CD4-positive, alpha-beta T cell treated with Interleukin-4 for 1 hour (primary cell): ENCODE measurements around the gene MOV10.

Experiments used
- DNase-seq, 2 donors: peaks; one replicate each; pipeline ENCODE4 v3.0.0-alpha.2; 2020 to 2022

MOV10 gene

DNA sequence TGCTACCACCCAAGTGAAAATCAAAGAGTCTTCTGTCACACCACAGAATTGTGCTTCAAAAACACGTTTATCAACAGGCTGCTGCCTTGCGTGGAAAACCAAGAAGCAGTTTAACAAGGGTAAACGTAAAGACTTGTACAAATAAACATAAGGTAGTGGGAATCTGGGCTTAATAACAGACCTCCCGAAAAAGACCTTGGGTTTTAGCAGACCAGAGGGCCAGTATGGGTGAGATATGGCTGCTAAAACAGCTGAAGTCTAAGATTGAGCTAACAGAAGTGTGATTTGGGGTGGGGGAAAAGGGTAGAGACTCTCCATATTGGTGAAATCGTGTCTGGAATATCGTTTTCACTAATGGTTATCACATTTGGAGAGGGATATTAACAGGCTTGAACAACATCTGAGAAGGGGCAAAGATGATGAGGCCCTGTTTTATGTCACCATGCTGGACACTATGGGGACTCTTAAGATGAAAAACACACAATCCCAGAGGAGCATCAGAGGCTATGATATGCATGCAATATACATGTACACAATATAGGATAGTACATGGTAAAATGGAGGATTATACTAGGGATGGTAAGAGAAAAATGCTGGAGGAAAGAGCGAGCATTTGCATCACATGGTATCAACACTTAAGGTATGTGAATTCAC, 1.4 kb downstream of the MOV10 start:
- DNase-seq: no peak

DNA sequence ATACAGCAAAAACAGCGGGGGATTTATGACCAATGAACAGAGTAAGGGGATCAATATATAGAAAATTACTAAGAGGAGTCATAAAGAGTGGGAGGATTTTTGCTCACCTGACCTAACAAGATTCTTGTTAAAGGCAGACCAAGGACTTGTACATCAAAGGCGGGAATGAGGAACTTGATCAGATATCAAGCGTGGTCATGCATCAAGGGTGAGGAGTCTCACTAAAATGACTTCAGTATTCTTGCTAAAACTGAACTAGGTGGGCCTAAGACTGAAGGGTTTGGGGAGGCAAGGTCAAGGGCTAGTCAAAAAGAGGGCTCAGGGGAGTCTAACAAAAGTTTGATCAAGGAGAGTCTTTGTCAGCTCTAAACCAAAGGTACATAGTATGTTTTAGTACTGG, 2.1 kb downstream of the MOV10 start:
- peak in 1 of 2 donors; percentile 13 for DNase-seq

DNA sequence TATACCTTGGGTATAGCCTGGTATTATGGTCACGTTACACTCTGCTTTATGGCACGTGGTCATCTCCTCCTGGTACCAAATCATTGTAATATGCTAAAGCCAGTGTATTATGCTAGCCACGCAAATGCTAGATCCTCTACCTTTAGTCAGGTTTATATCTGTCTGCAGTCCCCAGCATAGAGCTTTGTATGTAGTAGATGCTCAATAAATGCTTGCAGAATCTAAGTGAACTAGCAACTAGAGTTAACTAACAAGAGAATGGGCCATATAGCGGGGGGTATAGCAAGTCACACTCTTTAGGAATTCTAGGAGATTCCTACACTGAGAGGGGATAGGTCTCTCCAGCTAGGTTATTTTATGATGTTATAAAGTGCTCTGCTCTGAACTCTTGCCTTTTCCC, 3.0 kb downstream of the MOV10 start:
- DNase-seq: no peak

DNA sequence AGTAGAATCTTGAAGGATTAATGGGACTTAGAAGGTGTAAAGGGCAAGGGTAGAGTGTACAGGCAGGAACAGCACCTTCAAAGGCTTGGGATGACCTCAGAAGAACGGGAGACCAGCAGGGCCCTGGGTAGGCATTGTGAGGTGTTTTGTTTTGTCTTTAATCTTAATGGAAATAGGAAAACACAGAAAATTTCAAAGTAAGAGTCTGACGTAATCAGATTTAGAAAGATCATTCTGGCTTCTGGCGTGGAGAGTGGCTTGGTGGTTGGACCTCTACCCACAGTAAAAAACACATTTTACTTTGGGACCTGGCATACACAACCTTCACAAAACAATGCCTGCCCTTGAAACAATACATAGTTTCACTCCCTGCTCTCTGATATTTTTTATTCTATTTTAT, 4.1 kb downstream of the MOV10 start:
- DNase-seq: no peak

DNA sequence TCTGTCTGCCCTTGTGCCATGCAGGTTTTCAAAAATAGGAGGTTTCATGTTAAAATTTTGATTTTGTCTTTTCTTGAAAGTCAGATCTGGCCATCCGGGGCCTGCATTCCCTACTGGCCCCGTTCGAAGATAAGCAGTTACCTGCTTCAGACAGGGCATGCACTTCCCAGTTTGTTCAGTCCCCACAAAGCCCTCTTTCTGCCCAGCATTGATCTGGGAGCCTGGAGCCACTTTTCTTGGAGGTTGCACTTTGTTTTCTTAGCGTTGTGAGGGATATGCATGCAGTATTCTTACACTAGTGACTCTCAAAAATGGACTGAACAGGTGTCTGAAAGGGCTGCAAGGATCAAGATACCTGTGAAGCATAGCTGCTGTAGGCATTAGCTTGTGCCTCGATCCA, 11.5 kb downstream of the MOV10 start:
- no peak for DNase-seq

DNA sequence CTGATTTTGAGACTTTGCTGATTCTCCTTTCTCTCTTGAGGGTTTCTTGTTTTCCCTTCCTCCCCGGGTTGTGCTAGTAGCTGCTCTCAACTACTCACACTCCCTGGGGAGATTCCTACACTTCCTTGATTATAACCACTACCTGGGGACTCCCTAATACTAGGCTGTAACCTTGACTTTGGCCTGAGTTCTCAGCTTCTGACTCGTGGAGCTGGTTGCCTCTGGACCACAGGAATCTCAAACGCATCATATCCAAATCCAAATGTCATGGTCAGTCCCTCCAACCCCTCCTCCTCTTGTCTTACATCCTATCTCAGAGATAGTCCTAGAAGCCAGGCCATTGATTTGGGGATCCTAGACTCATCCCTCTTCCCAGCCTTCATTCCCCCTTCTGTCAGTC, 12.0 kb downstream of the MOV10 start:
- DNase-seq: no peak

DNA sequence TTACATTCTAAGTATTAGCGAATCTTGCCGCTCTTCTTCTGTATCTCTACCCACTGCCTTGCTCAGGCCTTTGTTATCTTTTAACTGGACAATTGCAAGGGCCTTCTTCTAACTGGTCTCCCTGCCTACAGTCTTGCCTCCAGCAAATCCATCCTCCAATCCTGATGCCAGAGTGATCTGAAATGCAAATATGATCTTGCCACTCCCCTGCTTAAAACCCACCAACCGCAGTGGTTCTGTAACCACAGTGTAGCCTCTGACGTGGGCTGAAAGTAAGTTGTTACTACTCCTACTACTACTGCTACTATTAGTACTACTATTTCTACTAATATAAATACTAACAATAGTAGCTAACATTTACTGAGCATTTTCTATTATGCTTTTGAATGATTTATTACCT, 12.4 kb downstream of the MOV10 start:
- DNase-seq: no peak

DNA sequence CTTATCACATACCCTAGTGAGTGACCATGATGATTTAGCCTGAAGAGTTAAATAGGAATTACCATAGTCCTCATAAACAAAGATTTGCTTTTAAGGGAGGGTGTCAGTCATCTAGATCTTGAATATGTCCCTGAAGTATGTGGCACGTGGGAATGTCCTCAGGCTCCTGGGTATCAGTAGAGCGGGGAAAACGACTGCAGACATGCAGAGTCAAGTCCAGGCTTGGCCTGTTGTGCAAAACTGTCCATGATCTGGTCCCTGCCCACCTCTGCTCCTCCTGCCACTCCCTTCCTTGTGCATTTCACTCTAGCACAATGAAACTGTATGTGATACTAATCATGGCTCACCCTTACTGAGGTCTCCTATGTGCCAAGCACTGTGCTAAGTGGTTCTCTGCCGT, 12.9 kb downstream of the MOV10 start:
- DNase-seq: no peak

DNA sequence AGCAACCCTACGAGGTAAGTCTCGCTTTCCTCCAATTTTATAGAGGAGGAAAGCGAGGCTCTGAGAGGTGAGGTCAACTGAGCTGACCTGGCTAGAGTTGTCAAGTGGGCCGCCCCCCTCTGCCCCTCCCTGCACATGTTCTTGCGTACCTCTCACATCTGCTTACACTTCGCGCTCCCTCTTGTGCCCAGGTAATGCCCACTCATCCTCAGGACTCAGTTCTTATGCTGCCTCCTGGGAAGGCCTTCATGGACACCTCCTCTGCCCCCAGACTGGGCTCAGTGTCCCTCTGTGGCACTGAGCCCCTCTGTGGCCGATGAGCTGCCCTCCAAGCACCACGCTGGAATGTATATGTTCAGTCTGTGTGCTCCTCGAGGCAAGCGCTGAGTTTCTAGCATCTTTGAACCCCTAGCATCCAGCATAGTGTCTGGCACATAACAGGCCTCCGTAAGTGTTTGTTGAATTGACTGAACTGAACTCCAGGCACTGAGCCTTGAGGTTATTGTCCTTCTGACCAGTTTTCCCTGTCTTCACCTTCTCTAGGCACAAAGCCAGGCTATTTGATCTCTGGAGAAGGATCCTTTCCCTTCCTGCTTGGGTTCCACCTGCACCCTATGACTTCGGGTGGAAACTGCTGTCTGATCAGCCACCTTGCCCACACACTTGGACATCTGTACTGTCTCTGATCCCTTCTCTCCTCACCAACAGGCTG, 13.5 kb downstream of the MOV10 start:
- no peak for DNase-seq

DNA sequence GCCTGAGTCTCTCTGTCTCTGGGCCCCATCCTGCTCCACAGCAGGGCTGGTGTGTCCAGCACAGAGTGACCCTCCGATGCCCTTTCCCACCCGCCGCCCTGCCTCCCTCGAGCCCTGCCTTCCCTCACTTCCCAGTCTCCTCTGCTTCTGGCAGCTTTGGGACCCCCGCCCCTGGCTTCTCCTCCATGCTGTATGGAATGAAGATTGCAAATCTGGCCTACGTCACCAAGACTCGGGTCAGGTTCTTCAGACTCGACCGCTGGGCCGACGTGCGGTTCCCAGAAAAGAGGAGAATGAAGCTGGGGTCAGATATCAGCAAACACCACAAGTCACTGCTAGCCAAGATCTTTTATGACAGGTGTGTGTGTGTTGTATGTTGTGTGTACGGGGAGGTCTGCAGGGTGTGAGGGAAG, 14.3 kb downstream of the MOV10 start:
- no peak for DNase-seq

DNA sequence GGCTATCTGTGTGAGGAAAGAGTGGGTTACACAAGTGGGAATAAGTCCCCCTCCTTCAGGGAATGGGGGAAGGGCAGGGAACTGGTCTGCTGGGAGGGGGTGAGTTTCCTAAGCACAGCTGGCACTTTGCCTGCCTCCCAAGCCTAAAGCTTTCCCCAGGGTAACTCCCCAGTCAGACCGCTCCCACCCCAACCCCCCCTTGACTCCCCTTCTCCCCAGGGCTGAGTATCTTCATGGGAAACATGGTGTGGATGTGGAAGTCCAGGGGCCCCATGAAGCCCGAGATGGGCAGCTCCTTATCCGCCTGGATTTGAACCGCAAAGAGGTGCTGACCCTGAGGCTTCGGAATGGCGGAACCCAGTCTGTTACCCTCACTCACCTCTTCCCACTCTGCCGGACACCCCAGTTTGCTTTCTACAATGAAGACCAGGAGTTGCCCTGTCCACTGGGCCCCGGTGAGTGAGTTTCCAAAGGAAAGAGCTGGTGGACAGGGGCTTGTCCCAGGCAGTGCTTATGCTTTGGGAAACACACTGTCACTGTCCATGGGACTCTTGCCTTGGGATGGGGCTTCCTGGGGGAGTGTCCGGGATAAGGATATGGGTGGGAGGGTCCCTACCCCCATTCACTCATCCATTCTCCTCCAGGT, 14.9 kb downstream of the MOV10 start:
- DNase-seq: no peak

DNA sequence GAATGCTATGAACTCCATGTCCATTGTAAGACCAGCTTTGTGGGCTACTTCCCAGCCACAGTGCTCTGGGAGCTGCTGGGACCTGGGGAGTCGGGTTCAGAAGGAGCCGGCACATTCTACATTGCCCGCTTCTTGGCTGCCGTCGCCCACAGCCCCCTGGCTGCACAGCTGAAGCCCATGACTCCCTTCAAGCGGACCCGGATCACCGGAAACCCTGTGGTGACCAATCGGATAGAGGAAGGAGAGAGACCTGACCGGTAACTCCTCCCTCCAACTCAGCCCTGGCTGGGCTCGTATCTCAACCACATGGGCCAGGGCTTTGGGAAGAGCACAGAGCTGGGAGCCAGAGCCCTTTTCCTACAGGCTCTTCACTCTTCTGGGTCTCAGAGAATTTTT, 15.4 kb downstream of the MOV10 start:
- no peak for DNase-seq

DNA sequence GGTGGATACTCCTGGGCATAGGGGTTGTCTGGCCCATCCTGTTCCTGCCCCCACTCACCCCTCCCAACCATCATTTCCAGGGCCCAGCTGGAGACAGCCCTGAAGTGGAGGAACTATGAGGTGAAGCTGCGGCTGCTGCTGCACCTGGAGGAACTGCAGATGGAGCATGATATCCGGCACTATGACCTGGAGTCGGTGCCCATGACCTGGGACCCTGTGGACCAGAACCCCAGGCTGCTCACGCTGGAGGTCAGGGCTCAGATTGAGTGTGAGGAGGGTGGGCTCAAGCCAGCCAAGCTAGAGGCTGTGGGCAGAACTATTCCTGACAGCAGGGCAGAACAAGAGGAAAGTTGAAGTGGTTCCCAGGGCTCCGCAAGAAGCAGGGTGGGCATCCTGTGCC, 18.2 kb downstream of the MOV10 start:
- DNase-seq: no peak

DNA sequence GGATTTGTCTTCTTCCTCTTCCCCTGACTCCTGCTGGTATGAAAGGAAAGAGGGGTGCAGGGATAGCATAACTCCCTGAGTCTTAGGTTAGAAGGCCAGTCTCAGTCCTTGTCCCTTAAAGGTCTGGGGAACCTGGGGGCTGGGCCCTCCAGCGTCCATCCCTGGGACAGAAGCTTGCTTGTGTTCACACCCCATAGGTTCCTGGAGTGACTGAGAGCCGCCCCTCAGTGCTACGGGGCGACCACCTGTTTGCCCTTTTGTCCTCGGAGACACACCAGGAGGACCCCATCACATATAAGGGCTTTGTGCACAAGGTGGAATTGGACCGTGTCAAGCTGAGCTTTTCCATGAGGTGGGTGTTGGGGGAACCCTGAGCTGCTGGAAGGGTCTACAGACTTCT, 19.4 kb downstream of the MOV10 start:
- DNase-seq: no peak

DNA sequence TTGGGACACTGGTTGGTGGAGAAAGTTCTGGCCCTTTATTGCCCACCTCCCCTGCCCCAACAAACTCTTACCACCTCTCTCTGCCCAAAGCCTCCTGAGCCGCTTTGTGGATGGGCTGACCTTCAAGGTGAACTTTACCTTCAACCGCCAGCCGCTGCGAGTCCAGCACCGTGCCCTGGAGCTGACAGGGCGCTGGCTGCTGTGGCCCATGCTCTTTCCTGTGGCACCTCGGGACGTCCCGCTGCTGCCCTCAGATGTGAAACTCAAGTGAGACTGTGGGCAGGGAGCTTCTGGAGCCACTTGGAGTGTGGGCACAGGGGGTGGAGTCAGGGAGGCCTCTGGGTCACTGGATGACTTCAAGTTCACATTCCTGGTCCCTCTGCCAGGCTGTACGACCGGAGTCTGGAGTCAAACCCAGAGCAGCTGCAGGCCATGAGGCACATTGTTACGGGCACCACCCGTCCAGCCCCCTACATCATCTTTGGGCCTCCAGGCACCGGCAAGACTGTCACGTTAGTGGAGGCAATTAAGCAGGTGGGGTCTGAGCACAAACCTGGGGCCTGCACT, 20.0 kb downstream of the MOV10 start:
- no peak for DNase-seq

DNA sequence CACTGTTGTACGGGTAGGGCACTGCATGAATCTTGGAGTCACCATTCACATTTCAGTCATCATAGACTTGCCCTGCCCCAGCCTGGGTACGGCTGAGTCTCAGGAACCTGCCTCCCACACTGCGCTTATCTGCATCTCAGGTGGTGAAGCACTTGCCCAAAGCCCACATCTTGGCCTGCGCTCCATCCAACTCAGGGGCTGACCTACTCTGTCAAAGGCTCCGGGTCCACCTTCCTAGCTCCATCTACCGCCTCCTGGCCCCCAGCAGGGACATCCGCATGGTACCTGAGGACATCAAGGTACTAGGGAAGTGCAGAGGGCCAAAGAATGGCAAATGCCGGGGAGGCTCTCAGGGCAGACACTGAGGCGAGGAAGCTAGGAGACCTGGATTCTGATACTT, 20.8 kb downstream of the MOV10 start:
- DNase-seq: no peak

DNA sequence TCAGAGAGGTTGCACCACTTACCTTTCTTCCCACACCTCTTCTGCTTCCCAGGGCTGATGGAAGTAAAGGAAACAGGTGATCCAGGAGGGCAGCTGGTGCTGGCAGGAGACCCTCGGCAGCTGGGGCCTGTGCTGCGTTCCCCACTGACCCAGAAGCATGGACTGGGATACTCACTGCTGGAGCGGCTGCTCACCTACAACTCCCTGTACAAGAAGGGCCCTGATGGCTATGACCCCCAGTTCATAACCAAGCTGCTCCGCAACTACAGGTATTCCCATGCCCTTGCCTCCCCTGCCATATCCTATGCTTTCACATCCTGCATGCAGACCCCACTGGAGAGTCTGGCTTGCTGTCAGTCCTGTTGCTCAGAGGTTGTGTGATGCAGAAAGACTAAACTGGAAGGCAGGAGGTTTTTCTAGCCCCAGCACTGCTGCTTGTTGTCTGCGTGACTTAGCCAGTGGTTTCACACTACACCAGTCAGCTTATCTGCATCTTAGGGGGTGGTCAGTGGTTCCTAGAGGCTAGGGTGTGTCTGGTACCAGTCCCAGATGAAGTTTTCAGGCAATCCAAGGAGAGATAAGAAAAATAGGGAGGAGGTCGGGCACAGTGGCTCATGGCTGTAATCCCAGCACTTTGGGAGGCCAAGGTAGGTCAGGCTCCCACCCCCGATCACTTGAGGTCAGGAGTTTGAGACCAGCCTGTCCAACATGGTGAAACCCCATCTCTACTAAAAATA, 22.3 kb downstream of the MOV10 start:
- DNase-seq: no peak

DNA sequence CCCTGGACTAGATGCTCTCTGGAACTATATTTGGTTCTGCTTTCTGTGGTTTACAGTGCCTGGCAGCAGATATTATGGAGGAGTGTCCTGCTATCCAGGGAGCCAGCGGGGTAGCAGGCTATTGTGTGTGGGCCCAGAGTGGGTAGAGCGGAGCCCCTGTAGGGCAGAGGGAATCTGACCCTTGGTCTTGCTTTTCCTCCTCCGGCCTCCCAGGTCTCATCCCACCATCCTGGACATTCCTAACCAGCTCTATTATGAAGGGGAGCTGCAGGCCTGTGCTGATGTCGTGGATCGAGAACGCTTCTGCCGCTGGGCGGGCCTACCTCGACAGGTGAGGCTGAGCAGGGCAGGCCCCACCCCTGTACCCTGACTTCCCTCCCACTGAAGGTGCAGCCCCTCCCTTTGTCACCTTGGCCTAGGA, 23.3 kb downstream of the MOV10 start:
- no peak for DNase-seq

DNA sequence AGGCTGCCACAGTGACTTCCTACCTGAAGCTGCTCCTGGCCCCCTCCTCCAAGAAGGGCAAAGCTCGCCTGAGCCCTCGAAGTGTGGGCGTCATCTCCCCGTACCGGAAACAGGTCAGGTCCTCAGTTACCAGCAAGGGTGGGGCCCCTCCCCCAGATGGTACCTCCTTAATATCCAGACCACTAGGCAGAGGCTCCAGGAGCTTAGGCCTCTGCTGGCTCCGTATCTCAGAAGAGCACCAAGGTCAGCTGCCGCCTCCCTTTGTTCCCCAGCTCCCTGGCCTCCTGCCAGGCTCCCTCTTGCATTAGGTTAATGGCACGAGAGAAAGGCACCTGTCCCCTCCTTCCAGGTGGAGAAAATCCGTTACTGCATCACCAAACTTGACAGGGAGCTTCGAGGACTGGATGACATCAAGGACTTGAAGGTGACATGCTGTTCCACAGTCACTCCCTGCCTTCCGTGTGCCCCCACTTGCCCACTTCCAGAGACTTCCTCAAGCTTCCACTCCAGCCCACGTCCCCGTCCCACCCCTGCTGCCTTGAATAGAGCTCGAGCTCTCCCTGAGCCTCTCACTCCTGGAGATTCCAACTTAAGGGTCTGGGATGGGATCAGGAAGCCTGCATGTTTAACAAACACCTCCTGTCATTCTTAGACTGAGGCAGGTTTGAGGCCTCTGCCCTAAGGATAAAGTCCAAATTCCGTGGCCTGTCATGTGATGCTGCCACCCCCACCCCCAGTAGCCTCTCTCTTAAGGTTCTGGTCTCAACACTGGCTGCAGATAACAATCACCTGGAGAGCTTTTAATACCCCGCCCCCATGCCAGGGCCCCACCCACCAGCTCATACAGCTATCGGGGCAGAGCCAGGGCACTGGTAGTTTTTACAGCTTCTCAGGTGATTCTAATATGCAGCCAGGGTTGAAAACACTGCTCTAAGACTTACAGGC, 24.2 kb downstream of the MOV10 start:
- DNase-seq: no peak

DNA sequence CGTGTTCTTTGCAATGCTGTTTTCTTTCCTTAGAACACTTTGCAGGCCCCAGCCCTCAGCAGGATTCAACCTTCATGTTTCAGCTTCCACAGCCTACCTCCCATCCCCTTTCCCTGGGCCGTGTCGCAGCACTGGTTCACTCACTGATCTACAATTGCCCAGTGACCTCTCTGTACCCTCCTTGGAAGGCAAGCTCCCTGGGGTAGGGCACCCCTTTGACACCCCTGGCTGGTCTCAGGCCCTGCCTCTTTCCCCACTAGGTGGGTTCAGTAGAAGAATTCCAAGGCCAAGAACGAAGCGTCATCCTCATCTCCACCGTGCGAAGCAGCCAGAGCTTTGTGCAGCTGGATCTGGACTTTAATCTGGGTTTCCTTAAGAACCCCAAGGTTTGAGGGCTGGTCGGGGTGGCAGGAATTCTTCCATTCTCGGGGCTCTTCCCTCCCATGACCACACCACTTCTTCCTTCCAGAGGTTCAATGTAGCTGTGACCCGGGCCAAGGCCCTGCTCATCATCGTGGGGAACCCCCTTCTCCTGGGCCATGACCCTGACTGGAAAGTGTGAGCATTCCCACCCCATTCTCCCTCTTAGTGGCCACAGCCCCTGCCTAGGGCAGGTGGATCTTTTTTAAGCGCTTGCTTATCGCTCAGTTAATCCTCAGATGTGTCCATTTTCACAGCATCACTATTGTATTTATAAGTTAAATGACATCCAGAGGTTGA, 25.1 kb downstream of the MOV10 start:
- no peak for DNase-seq
